ENCODE results near the gene BRDT. TPM values are rescaled to one million over a fixed set of nuclear protein-coding genes. Genes with fewer than 3 reads are reported as not detected.

Gene BRDT
- not detected in 2 replicates for total RNA-seq (2014; rRNA removed; shearing (Covaris generic); ENCODE audit: low replicate concordance)

DNA sequence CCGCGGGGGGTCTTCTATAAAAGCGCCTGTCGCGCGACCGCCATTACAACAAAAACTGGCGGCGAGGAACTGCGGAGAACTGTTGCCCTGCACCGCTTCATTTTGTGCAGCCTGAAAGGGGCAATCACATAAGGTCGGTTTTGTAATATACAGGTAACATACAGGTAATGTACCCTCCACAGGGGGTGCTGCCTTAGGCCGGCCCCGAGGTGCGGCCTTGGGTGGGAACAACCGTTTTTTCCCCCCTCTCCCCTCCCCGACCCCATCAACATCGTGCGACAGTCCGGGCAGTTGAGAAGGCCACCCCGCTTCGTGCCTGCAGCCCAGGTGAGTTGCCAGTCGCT is at the start of gene BRDT:
Gene BRDT (plus strand): TSS at position 46 of the 344 bp plus-strand sequence. CDS start 13,354 bp downstream, outside the sequence.
- no peaks in the 10 kb centered on the region for H3K79me2 ChIP-seq (ENCODE audit: low read length)
- no peak within 1 kb of the TSS for H3K27ac ChIP-seq (ENCODE audit: low read length)
- H3K4me3 ChIP-seq (ENCODE audit: low read length) = no peak within 1 kb of the TSS

DNA sequence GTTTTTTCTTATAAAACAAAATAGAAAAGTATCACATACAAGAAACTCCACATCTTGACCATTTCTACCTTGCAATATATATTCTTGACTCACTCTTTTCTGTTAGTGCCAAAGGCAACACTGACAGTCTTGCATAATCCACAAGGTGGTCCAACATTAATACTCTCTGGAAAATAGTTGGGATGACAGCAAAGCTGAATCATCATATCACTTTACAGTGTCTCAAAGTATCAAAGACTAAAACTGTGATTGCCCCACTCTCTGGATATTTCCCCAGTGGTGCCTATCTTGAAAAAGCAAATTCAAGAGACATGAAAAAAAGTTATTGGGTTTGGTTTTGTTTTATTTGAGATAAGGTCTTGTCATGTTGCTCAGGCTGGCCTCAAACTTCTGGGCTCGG is 48.6 kb upstream of the BRDT start:
- Histone ChIP-seq H3K4me3 (ENCODE audit: low read length) (no peak overlapping the region), H3K9me2 (replicated peaks; ENCODE audit: insufficient read depth, low read length) (no peaks in the 10 kb centered on the region), H3K9me3 (ENCODE audit: low read length) (no peaks in the 10 kb centered on the region), H4K20me1 (ENCODE audit: insufficient read depth, low read depth, low read length) (no peaks in the 10 kb centered on the region), H3K36me3 (ENCODE audit: insufficient read depth, low read length) (no peaks in the 10 kb centered on the region), H3K79me2 (ENCODE audit: low read length) (no peaks in the 10 kb centered on the region), H3K4me1 (ENCODE audit: low read length) (no peaks in the 10 kb centered on the region), H3K27me3 (ENCODE audit: low read length) (no peaks in the 10 kb centered on the region), H2AFZ (ENCODE audit: low read length) (no peak overlapping the region), H3K4me2 (ENCODE audit: low read depth, low read length, poor library complexity, severe bottlenecking) (no peak overlapping the region), H3K27ac (ENCODE audit: low read length) (no peak overlapping the region), H3K9ac (ENCODE audit: low read length) (no peak overlapping the region)
- no peak for DNase-seq

More for the DNA sequence above, at the start of gene BRDT:
- no peaks in the 10 kb centered on the region for H3K27me3 ChIP-seq (ENCODE audit: low read length)
- H3K9ac ChIP-seq (ENCODE audit: low read length) = no peak within 1 kb of the TSS
- H3K9me3 ChIP-seq (ENCODE audit: low read length) = no peaks in the 10 kb centered on the region
- no peak for DNase-seq
- no peak within 1 kb of the TSS for H3K4me2 ChIP-seq (ENCODE audit: low read depth, low read length, poor library complexity, severe bottlenecking)
- no peaks in the 10 kb centered on the region for H3K9me2 ChIP-seq (replicated peaks; ENCODE audit: insufficient read depth, low read length)
- H3K4me1 ChIP-seq (ENCODE audit: low read length) = no peaks in the 10 kb centered on the region
- no peaks in the 10 kb centered on the region for H4K20me1 ChIP-seq (ENCODE audit: insufficient read depth, low read depth, low read length)
- no peaks in the 10 kb centered on the region for H3K36me3 ChIP-seq (ENCODE audit: insufficient read depth, low read length)
- no peak within 1 kb of the TSS for H2AFZ ChIP-seq (ENCODE audit: low read length)

GRCh38 chr1:91901231-91901630 is 48.0 kb upstream of the BRDT start:
- H3K9ac ChIP-seq (ENCODE audit: low read length) = no peak overlapping the region
- no peak overlapping the region for H3K4me3 ChIP-seq (ENCODE audit: low read length)
- H3K79me2 ChIP-seq (ENCODE audit: low read length) = no peaks in the 10 kb centered on the region
- H3K9me2 ChIP-seq (replicated peaks; ENCODE audit: insufficient read depth, low read length) = no peaks in the 10 kb centered on the region
- H3K27ac ChIP-seq (ENCODE audit: low read length) = no peak overlapping the region
- no peak for DNase-seq
- H3K4me1 ChIP-seq (ENCODE audit: low read length) = no peaks in the 10 kb centered on the region
- no peaks in the 10 kb centered on the region for H4K20me1 ChIP-seq (ENCODE audit: insufficient read depth, low read depth, low read length)
- no peak overlapping the region for H3K4me2 ChIP-seq (ENCODE audit: low read depth, low read length, poor library complexity, severe bottlenecking)
- H3K36me3 ChIP-seq (ENCODE audit: insufficient read depth, low read length) = no peaks in the 10 kb centered on the region
- H2AFZ ChIP-seq (ENCODE audit: low read length) = no peak overlapping the region
- H3K27me3 ChIP-seq (ENCODE audit: low read length) = no peaks in the 10 kb centered on the region
- H3K9me3 ChIP-seq (ENCODE audit: low read length) = no peaks in the 10 kb centered on the region

DNA sequence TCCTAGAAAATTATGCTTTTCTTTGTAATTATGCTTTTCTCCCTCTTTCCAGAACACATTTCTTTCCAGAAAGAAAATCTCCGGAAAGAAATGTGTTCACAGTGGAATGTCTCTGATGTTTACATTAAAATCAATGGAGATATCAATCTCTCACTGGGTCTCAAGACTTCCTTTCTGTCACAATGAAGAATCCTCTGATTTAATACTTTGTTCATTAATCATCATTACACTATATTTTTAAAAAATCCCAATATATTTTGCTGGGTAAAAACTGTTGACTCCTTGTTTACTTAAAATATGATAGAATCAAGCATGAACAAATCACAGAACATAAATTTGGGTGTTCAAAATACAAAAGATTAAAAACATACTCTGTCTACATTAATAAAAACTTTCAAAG is 36.9 kb upstream of the BRDT start:
- no peak overlapping the region for H2AFZ ChIP-seq (ENCODE audit: low read length)
- no peaks in the 10 kb centered on the region for H3K9me2 ChIP-seq (replicated peaks; ENCODE audit: insufficient read depth, low read length)
- no peak overlapping the region for H3K4me2 ChIP-seq (ENCODE audit: low read depth, low read length, poor library complexity, severe bottlenecking)
- no peaks in the 10 kb centered on the region for H3K9me3 ChIP-seq (ENCODE audit: low read length)
- no peak overlapping the region for H3K4me3 ChIP-seq (ENCODE audit: low read length)
- no peaks in the 10 kb centered on the region for H3K4me1 ChIP-seq (ENCODE audit: low read length)
- no peak overlapping the region for H3K9ac ChIP-seq (ENCODE audit: low read length)
- H3K27ac ChIP-seq (ENCODE audit: low read length) = no peak overlapping the region
- no peaks in the 10 kb centered on the region for H3K79me2 ChIP-seq (ENCODE audit: low read length)
- H3K36me3 ChIP-seq (ENCODE audit: insufficient read depth, low read length) = no peaks in the 10 kb centered on the region
- no peak for DNase-seq
- no peaks in the 10 kb centered on the region for H3K27me3 ChIP-seq (ENCODE audit: low read length)
- H4K20me1 ChIP-seq (ENCODE audit: insufficient read depth, low read depth, low read length) = no peaks in the 10 kb centered on the region

GRCh38 chr1:91913018-91913417 is 36.2 kb upstream of the BRDT start:
- H2AFZ ChIP-seq (ENCODE audit: low read length) = no peak overlapping the region
- no peak for DNase-seq
- H3K4me2 ChIP-seq (ENCODE audit: low read depth, low read length, poor library complexity, severe bottlenecking) = no peak overlapping the region
- no peak overlapping the region for H3K9ac ChIP-seq (ENCODE audit: low read length)
- H3K9me2 ChIP-seq (replicated peaks; ENCODE audit: insufficient read depth, low read length) = no peaks in the 10 kb centered on the region
- H3K27me3 ChIP-seq (ENCODE audit: low read length) = no peaks in the 10 kb centered on the region
- H4K20me1 ChIP-seq (ENCODE audit: insufficient read depth, low read depth, low read length) = no peaks in the 10 kb centered on the region
- H3K36me3 ChIP-seq (ENCODE audit: insufficient read depth, low read length) = no peaks in the 10 kb centered on the region
- H3K9me3 ChIP-seq (ENCODE audit: low read length) = no peaks in the 10 kb centered on the region
- H3K79me2 ChIP-seq (ENCODE audit: low read length) = no peaks in the 10 kb centered on the region
- H3K27ac ChIP-seq (ENCODE audit: low read length) = no peak overlapping the region
- H3K4me3 ChIP-seq (ENCODE audit: low read length) = no peak overlapping the region
- H3K4me1 ChIP-seq (ENCODE audit: low read length) = no peaks in the 10 kb centered on the region

GRCh38 chr1:91916046-91916445 is 33.2 kb upstream of the BRDT start:
- no peaks in the 10 kb centered on the region for H3K27me3 ChIP-seq (ENCODE audit: low read length)
- no peaks in the 10 kb centered on the region for H4K20me1 ChIP-seq (ENCODE audit: insufficient read depth, low read depth, low read length)
- no peak overlapping the region for H3K9ac ChIP-seq (ENCODE audit: low read length)
- no peak overlapping the region for H3K27ac ChIP-seq (ENCODE audit: low read length)
- no peaks in the 10 kb centered on the region for H3K9me3 ChIP-seq (ENCODE audit: low read length)
- H3K4me1 ChIP-seq (ENCODE audit: low read length) = no peaks in the 10 kb centered on the region
- no peak overlapping the region for H2AFZ ChIP-seq (ENCODE audit: low read length)
- no peaks in the 10 kb centered on the region for H3K79me2 ChIP-seq (ENCODE audit: low read length)
- no peaks in the 10 kb centered on the region for H3K9me2 ChIP-seq (replicated peaks; ENCODE audit: insufficient read depth, low read length)
- no peaks in the 10 kb centered on the region for H3K36me3 ChIP-seq (ENCODE audit: insufficient read depth, low read length)
- no peak overlapping the region for H3K4me2 ChIP-seq (ENCODE audit: low read depth, low read length, poor library complexity, severe bottlenecking)
- no peak for DNase-seq
- no peak overlapping the region for H3K4me3 ChIP-seq (ENCODE audit: low read length)

DNA sequence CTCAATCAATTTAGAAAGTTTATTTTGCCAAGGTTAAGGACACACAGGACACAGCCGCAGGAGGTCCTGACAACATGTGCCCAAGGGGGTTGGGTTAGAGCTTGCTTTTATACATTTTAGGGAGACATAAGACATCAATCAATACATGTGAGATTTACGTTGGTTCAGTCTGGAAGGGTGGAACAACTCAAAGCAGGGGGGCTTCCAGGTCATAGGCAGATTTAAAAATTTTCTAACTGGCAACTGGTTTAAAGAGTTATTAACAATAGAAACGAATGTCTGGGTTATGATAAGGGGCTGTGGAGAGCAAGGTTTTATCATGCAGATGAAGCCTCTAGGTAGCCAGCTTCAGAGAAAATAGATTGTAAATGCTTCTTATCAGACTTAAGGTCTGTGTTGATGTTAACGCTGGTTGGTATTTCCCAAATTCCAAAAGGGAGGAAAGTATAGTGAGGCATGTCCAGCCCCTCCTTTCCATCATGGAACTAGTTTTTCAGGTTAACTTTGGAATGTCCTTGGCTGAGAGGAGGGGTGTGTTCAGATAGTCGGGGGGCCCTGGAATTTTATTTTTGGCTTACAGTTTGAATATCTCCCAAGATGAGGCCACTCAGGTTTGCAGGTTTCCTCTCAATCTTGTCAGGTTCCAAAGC is 32.3 kb upstream of the BRDT start:
- Histone ChIP-seq H3K4me3 (ENCODE audit: low read length) (no peak overlapping the region), H3K9ac (ENCODE audit: low read length) (no peak overlapping the region), H3K4me1 (ENCODE audit: low read length) (no peaks in the 10 kb centered on the region), H3K27me3 (ENCODE audit: low read length) (no peaks in the 10 kb centered on the region), H4K20me1 (ENCODE audit: insufficient read depth, low read depth, low read length) (no peaks in the 10 kb centered on the region), H3K27ac (ENCODE audit: low read length) (no peak overlapping the region), H2AFZ (ENCODE audit: low read length) (no peak overlapping the region), H3K4me2 (ENCODE audit: low read depth, low read length, poor library complexity, severe bottlenecking) (no peak overlapping the region), H3K36me3 (ENCODE audit: insufficient read depth, low read length) (no peaks in the 10 kb centered on the region), H3K79me2 (ENCODE audit: low read length) (no peaks in the 10 kb centered on the region), H3K9me2 (replicated peaks; ENCODE audit: insufficient read depth, low read length) (no peaks in the 10 kb centered on the region), H3K9me3 (ENCODE audit: low read length) (no peaks in the 10 kb centered on the region)
- no peak for DNase-seq

- H3K36me3 ChIP-seq (ENCODE audit: insufficient read depth, low read length) = no peaks in the 10 kb centered on the region
- H4K20me1 ChIP-seq (ENCODE audit: insufficient read depth, low read depth, low read length) = no peaks in the 10 kb centered on the region
- no peak overlapping the region for H3K4me3 ChIP-seq (ENCODE audit: low read length)
- no peaks in the 10 kb centered on the region for H3K9me2 ChIP-seq (replicated peaks; ENCODE audit: insufficient read depth, low read length)
- no peak overlapping the region for H3K4me2 ChIP-seq (ENCODE audit: low read depth, low read length, poor library complexity, severe bottlenecking)
- no peaks in the 10 kb centered on the region for H3K27me3 ChIP-seq (ENCODE audit: low read length)
- H3K27ac ChIP-seq (ENCODE audit: low read length) = no peak overlapping the region
- no peak overlapping the region for H2AFZ ChIP-seq (ENCODE audit: low read length)
- DNase-seq = no peak
- no peaks in the 10 kb centered on the region for H3K79me2 ChIP-seq (ENCODE audit: low read length)
- H3K9ac ChIP-seq (ENCODE audit: low read length) = no peak overlapping the region
- H3K4me1 ChIP-seq (ENCODE audit: low read length) = no peaks in the 10 kb centered on the region
- no peaks in the 10 kb centered on the region for H3K9me3 ChIP-seq (ENCODE audit: low read length)
Measured at GRCh38 chr1:91919962-91920361, 29.2 kb upstream of the BRDT start.
